GM12872 (cell line): ENCODE measurements around the gene CBFA2T3.

ENCODE experiments used
- TF ChIP-seq, protein P1 (sequence below): IDR thresholded peaks from 3 replicates; pipeline ENCODE4 v1.5.1; 2011; ENCODE audit warnings: low read depth, mild to moderate bottlenecking, low read length, moderate library complexity; ENCODE audit not compliant: insufficient read depth

Gene CBFA2T3

DNA sequence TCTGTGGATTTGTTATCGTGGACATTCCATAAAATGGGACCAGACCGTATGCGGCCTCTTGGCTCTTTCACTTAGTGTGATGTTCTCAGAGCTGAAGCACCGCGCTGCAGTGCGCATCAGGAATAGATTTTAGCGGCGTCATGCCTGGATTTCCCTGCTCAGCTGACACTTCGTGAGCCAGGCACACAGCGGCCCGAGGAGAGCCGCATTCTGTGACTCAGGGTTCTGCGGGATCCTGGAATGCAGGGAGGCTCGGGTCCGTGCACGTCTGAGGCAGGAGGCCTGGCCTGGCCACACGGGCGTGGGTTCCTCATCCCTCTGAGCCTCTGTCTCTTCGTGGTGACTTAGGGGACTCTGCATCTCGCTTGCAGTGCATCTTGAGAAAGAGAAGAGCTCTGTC is 13.4 kb downstream of the CBFA2T3 start:
- TF ChIP-seq, protein P1, sequence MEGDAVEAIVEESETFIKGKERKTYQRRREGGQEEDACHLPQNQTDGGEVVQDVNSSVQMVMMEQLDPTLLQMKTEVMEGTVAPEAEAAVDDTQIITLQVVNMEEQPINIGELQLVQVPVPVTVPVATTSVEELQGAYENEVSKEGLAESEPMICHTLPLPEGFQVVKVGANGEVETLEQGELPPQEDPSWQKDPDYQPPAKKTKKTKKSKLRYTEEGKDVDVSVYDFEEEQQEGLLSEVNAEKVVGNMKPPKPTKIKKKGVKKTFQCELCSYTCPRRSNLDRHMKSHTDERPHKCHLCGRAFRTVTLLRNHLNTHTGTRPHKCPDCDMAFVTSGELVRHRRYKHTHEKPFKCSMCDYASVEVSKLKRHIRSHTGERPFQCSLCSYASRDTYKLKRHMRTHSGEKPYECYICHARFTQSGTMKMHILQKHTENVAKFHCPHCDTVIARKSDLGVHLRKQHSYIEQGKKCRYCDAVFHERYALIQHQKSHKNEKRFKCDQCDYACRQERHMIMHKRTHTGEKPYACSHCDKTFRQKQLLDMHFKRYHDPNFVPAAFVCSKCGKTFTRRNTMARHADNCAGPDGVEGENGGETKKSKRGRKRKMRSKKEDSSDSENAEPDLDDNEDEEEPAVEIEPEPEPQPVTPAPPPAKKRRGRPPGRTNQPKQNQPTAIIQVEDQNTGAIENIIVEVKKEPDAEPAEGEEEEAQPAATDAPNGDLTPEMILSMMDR: no peak

DNA sequence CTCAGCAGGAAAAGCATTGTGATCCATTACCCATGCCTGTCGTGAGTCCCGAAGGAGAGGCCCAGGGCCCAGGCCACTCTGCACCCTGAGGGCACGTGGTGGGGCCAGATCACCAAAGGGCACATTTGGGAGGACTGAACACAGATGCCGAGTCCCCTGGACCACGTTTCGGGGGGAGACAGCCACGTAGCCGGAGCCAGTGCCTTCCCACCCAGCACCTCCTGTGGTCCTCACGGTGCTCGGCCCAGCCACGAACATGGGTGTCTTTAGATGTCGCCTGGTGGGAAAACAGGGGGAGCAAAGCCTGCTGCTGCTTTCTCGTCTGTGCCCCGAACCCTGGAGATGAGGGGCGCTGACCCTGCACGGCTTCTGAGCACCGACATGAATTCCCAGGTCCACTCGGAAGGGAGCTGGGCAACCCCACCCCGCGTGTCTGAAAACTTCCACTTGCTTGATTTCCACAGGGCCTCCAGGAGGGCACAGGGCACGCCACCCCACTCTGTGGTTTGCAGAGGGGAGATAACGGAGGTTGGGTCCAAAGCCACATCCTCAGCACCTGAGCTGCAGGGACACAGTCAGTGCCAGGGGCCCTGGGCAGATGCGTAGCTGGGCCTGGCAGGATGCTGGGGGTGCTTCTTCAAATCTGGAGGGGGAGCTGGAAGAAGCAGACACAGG is 14.4 kb downstream of the CBFA2T3 start:
- TF ChIP-seq, protein P1: no peak

GRCh38 chr16:88961011-88961410 is 16.0 kb downstream of the CBFA2T3 start:
- TF ChIP-seq, protein P1: no peak

DNA sequence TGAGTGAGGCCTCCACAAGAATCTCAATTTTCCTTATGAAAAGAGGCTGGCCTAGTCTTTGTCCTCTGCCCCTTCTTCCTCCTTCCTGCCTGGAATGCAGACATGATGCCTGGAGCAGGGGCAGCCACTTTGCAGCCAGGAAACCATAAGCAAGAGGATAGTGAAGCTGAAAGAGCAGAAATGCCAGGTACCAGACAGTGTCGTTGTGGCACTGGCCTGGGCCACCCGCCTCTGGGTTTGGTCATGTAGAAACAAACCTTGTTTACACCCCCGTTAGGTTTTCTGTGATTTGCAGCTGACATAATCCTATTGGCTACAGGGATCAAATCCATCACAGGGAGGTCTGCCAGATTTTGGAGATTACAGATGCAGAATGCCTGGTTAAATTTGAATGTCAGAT is 16.5 kb downstream of the CBFA2T3 start:
- TF ChIP-seq, protein P1: no peak

GRCh38 chr16:88959022-88959421 is 18.0 kb downstream of the CBFA2T3 start:
- TF ChIP-seq, protein P1: no peak

- TF ChIP-seq, protein P1: no peak
Measured at GRCh38 chr16:88957887-88958577, 19.0 kb downstream of the CBFA2T3 start.

- TF ChIP-seq, protein P1: no peak
Measured at GRCh38 chr16:88957433-88957767, 19.6 kb downstream of the CBFA2T3 start.
